AG09319 (cell line): ENCODE results near the gene LYPD3.

ENCODE experiments used
- DNase-seq: peaks from one replicate; pipeline ENCODE4 v3.0.0-alpha.2; 2010; ENCODE audit warnings: low read depth; ENCODE audit errors: extremely low read depth
- CTCF ChIP-seq: IDR thresholded peaks from 2 replicates; pipeline ENCODE4 v1.5.1; 2011; ENCODE audit warnings: low read depth, mild to moderate bottlenecking, inconsistent platforms, low read length, moderate library complexity

Gene LYPD3

GRCh38 chr19:43504426-43505185 is 39.2 kb upstream of the LYPD3 start, which contains the start of gene PHLDB3:
TSS of gene PHLDB3 (minus strand) at chr19:43504746. CDS start at chr19:43504118, 628 bp downstream.
- TF ChIP-seq CTCF = no peak
- DNase-seq = no peak

- peak; percentile 75 for DNase-seq
- peak; percentile 5; the same call in 1 of the 2 replicates for TF ChIP-seq CTCF
These were observed 38.4 kb upstream of the LYPD3 start for GRCh38 chr19:43503501-43504425.

- no peak for DNase-seq
- no peak for TF ChIP-seq CTCF
These were observed 37.1 kb upstream of the LYPD3 start for GRCh38 chr19:43502419-43502976.

- no peak for DNase-seq
- TF ChIP-seq CTCF = no peak
These were observed 36.4 kb upstream of the LYPD3 start for GRCh38 chr19:43501661-43502418.

GRCh38 chr19:43499042-43499441 is 33.6 kb upstream of the LYPD3 start:
- DNase-seq = no peak
- TF ChIP-seq CTCF = no peak

GRCh38 chr19:43498233-43498842 is 32.9 kb upstream of the LYPD3 start:
- DNase-seq = no peak
- TF ChIP-seq CTCF = no peak
